HepG2 (cell line): Measurements from ENCODE around the gene MRPL28. TPM values are rescaled to one million over a fixed set of nuclear protein-coding genes. Genes with fewer than 3 reads are reported as not detected.

ENCODE experiments used
- BHLHE40 ChIP-seq: IDR thresholded peaks from 2 replicates; pipeline ENCODE4 v1.6.1; 2011; ENCODE audit warnings: low read length, improper control_type of control experiment
- CHCHD3 ChIP-seq: sonication (generic); formaldehyde crosslinking; IDR thresholded peaks from 2 replicates; pipeline ENCODE4 v1.8.0; 2022; ENCODE audit warnings: mild to moderate bottlenecking, missing genetic modification reagents, moderate library complexity
- DNMT1 ChIP-seq: sonication (generic); formaldehyde crosslinking; IDR thresholded peaks from 2 replicates; pipeline ENCODE4 v1.5.1; 2020; ENCODE audit warnings: mild to moderate bottlenecking, missing genetic modification reagents
- PBX3 ChIP-seq: sonication (generic); formaldehyde crosslinking; IDR thresholded peaks from 2 replicates; pipeline ENCODE4 v1.8.1; 2023; ENCODE audit warnings: missing genetic modification reagents, inconsistent platforms, borderline replicate concordance
- POGZ ChIP-seq: sonication (generic); formaldehyde crosslinking; IDR thresholded peaks from 2 replicates; pipeline ENCODE4 v1.4.0; 2020; ENCODE audit warnings: mild to moderate bottlenecking, missing genetic modification reagents
- RFXANK ChIP-seq: IDR thresholded peaks from 2 replicates; pipeline ENCODE4 v1.6.1; 2016
- SRY ChIP-seq: sonication (generic); formaldehyde crosslinking; IDR thresholded peaks from 2 replicates; pipeline ENCODE4 v1.8.0; 2022; ENCODE audit warnings: mild to moderate bottlenecking, missing genetic modification reagents
- ZBED4 ChIP-seq: sonication (generic); formaldehyde crosslinking; IDR thresholded peaks from 2 replicates; pipeline ENCODE4 v1.4.0; 2020; ENCODE audit warnings: missing genetic modification reagents, borderline replicate concordance
- ZMAT3 ChIP-seq: sonication (generic); formaldehyde crosslinking; conservative IDR thresholded peaks from 2 replicates; pipeline ENCODE4 v1.7.0; 2021; ENCODE audit warnings: missing genetic modification reagents
- ZNF143 ChIP-seq: sonication (generic); formaldehyde crosslinking; IDR thresholded peaks from 2 replicates; pipeline ENCODE4 v1.4.0; 2020; ENCODE audit warnings: missing genetic modification reagents
- ZNF18 ChIP-seq: sonication (generic); formaldehyde crosslinking; IDR thresholded peaks from 2 replicates; pipeline ENCODE4 v1.8.0; 2022; ENCODE audit warnings: mild to moderate bottlenecking, missing genetic modification reagents; ENCODE audit not compliant: insufficient replicate concordance
- ZNF550 ChIP-seq: sonication (generic); formaldehyde crosslinking; IDR thresholded peaks from 2 replicates; pipeline ENCODE4 v1.4.0; 2020; ENCODE audit warnings: mild to moderate bottlenecking, missing genetic modification reagents, borderline replicate concordance
- ZNF83 ChIP-seq: sonication (generic); formaldehyde crosslinking; IDR thresholded peaks from 2 replicates; pipeline ENCODE4 v1.4.0; 2020; ENCODE audit warnings: missing genetic modification reagents, mild to moderate bottlenecking, borderline replicate concordance
- ZXDC ChIP-seq: sonication (generic); formaldehyde crosslinking; IDR thresholded peaks from 2 replicates; pipeline ENCODE4 v1.5.0; 2020; ENCODE audit warnings: mild to moderate bottlenecking, missing genetic modification reagents
- polyA plus RNA-seq, 8 experiments: library from polyadenylated mRNA; depleted of rRNA in 3 of 8; stranded (reverse) in 7 of 8; unstranded in 1 of 8; fragments of >200 nt; fragmentation: Illumina TruSeq in 4 of 8; extraction: Trizol in 4 of 8; gene quantifications; 2 replicates each; pipeline versions ENCODE4 v1.2.1 to v1.2.3, GENCODE V29; 2011 to 2016; ENCODE audit warnings: low read depth in 4 of 8, missing spikeins in 1 of 8, mixed read lengths in 1 of 8; ENCODE audit not compliant: insufficient read depth in 1 of 8
- total RNA-seq, 5 experiments: library from RNA; depleted of rRNA; stranded (reverse); fragments of >200 nt; fragmentation: Illumina TruSeq; extraction: Trizol; gene quantifications; 2 replicates each; pipeline ENCODE4 v1.2.3, GENCODE V29; 2016; ENCODE audit warnings: low read depth in 1 of 5
- TF ChIP-seq, protein P1 (sequence below): sonication (generic); formaldehyde crosslinking; IDR thresholded peaks from 2 replicates; pipeline ENCODE4 v1.4.0; 2020; ENCODE audit warnings: mild to moderate bottlenecking, missing genetic modification reagents
- TF ChIP-seq, protein P2 (sequence below): IDR thresholded peaks from 2 replicates; pipeline ENCODE4 v1.6.1; 2012; ENCODE audit warnings: inconsistent platforms

The MRPL28 gene
- total and polyA plus RNA-seq, 2 of the 13 experiments (the other 11 are each of a cell fraction or from before 2014, with no cell fraction given) = 114 to 135 TPM

- 0 out of 2 replicates have a peak, but pooled peaks have one; percentile 41 for TF ChIP-seq ZXDC (CRISPR knock-in tag)
- TF ChIP-seq SRY (CRISPR knock-in tag) = peak; percentile 59; the same call in 1 of the 2 replicates
- peak; percentile 33 for TF ChIP-seq ZMAT3 (CRISPR knock-in tag)
- TF ChIP-seq CHCHD3 (CRISPR knock-in tag) = 0 out of 2 replicates have a peak, but pooled peaks have one; percentile 40
- peak; percentile 71 for TF ChIP-seq ZNF143
- TF ChIP-seq ZNF550 = no peak; the same call in 1 of the 2 replicates
- peak; percentile 29 for TF ChIP-seq ZNF18 (CRISPR knock-in tag)
- no peak for TF ChIP-seq RFXANK (CRISPR knock-in tag)
- TF ChIP-seq, protein P1, sequence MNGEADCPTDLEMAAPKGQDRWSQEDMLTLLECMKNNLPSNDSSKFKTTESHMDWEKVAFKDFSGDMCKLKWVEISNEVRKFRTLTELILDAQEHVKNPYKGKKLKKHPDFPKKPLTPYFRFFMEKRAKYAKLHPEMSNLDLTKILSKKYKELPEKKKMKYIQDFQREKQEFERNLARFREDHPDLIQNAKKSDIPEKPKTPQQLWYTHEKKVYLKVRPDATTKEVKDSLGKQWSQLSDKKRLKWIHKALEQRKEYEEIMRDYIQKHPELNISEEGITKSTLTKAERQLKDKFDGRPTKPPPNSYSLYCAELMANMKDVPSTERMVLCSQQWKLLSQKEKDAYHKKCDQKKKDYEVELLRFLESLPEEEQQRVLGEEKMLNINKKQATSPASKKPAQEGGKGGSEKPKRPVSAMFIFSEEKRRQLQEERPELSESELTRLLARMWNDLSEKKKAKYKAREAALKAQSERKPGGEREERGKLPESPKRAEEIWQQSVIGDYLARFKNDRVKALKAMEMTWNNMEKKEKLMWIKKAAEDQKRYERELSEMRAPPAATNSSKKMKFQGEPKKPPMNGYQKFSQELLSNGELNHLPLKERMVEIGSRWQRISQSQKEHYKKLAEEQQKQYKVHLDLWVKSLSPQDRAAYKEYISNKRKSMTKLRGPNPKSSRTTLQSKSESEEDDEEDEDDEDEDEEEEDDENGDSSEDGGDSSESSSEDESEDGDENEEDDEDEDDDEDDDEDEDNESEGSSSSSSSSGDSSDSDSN (CRISPR knock-in tag) = peak; percentile 86
- TF ChIP-seq DNMT1 = no peak
- no peak; the same call in 1 of the 2 replicates for TF ChIP-seq ZBED4 (CRISPR knock-in tag)
- TF ChIP-seq BHLHE40 = no peak
- TF ChIP-seq, protein P2, sequence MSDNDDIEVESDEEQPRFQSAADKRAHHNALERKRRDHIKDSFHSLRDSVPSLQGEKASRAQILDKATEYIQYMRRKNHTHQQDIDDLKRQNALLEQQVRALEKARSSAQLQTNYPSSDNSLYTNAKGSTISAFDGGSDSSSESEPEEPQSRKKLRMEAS = peak; percentile 73
- TF ChIP-seq PBX3 (CRISPR knock-in tag) = no peak
- TF ChIP-seq POGZ (CRISPR knock-in tag) = 0 out of 2 replicates have a peak, but pooled peaks have one; percentile 12
- TF ChIP-seq ZNF83 = no peak
Observed at GRCh38 chr16:401468-402348, 31.4 kb upstream of the MRPL28 start, which contains the start of gene DECR2 (continued).
